ENCODE results near the gene SSH2. TPM values are rescaled to one million over a fixed set of nuclear protein-coding genes. Genes with fewer than 3 reads are reported as not detected.

Gene SSH2
- total and polyA plus RNA-seq, 8 donors: 23.5 to 85.5 (median 24.1) TPM

GRCh38 chr17:29620271-29620670 is 309.8 kb downstream of the SSH2 start:
- intact Hi-C loops (cut with DNase I): no loop called here
- TF ChIP-seq CTCF (IDR thresholded peaks at IDR 0.05): no peak
- no peak for ATAC-seq
- Histone ChIP-seq H3K9me3 (no peaks in the 10 kb centered on the region), H3K36me3 (peaks cover 0 to 2% of the 10 kb centered on the region in 2 donors), H3K4me3 (no peak overlapping the region), H3K27me3 (peaks cover 0 to 57% of the 10 kb centered on the region in 2 donors), H3K4me1 (peaks cover 23 to 50% of the 10 kb centered on the region in 2 donors), H3K27ac (no peak overlapping the region)
- DNase-seq: peak in 1 of 4 donors; percentile 47

- H3K4me3 ChIP-seq: no peak overlapping the region
- intact Hi-C loops (cut with DNase I): no loop called here
- H3K27me3 ChIP-seq: peaks cover 0 to 67% of the 10 kb centered on the region in 2 donors
- ATAC-seq (no peak), DNase-seq (peak in 2 of 4 donors; percentile 18 to 34)
- TF ChIP-seq CTCF (IDR thresholded peaks at IDR 0.05): no peak
- no peaks in the 10 kb centered on the region for H3K36me3 ChIP-seq
- H3K4me1 ChIP-seq: peaks cover 23 to 60% of the 10 kb centered on the region in 2 donors
- H3K9me3 ChIP-seq: no peaks in the 10 kb centered on the region
- H3K27ac ChIP-seq: no peak overlapping the region
These were observed 310.8 kb downstream of the SSH2 start for GRCh38 chr17:29619251-29619650.

- no peak for ATAC-seq
- Histone ChIP-seq H3K4me3 (peak overlapping the region; percentile 28 to 43), H3K27me3 (peaks cover 0 to 75% of the 10 kb centered on the region in 2 donors), H3K27ac (peak overlapping the region in 1 of 2 donors; percentile 62), H3K9me3 (no peaks in the 10 kb centered on the region), H3K36me3 (no peaks in the 10 kb centered on the region), H3K4me1 (peaks cover 29 to 68% of the 10 kb centered on the region in 2 donors)
- DNase-seq: peak in 1 of 4 donors; percentile 44
- no peak for TF ChIP-seq CTCF (IDR thresholded peaks at IDR 0.05)
- intact Hi-C loops (cut with DNase I): no loop called here
These were observed 311.6 kb downstream of the SSH2 start for GRCh38 chr17:29618272-29619065.

GRCh38 chr17:29617481-29618271 is 312.4 kb downstream of the SSH2 start:
- TF ChIP-seq CTCF (IDR thresholded peaks at IDR 0.05): peak; percentile 60 to 66
- peaks cover 35 to 69% of the 10 kb centered on the region in 2 donors for H3K4me1 ChIP-seq

GRCh38 chr17:29617125-29617480 is 312.9 kb downstream of the SSH2 start:
- TF ChIP-seq CTCF (IDR thresholded peaks at IDR 0.05): peak; percentile 36 to 62
- intact Hi-C loops (cut with DNase I): no loop called here
- DNase-seq: peak in 3 of 4 donors; percentile 71 to 95 (median 89)

More at GRCh38 chr17:29617481-29618271, 312.4 kb downstream of the SSH2 start:
- peaks cover 0 to 77% of the 10 kb centered on the region in 2 donors for H3K27me3 ChIP-seq
- no peaks in the 10 kb centered on the region for H3K9me3 ChIP-seq
- H3K36me3 ChIP-seq: no peaks in the 10 kb centered on the region
- intact Hi-C loops (cut with DNase I): no loop called here
- peak; percentile 75 for ATAC-seq
- peak overlapping the region; percentile 28 to 43 for H3K4me3 ChIP-seq
- H3K27ac ChIP-seq: peak overlapping the region; percentile 44 to 62
- peak in 2 of 4 donors; percentile 91 to 99 for DNase-seq

More at GRCh38 chr17:29617125-29617480, 312.9 kb downstream of the SSH2 start:
- Histone ChIP-seq H3K36me3 (no peaks in the 10 kb centered on the region), H3K4me3 (peak overlapping the region; percentile 28 to 43), H3K9me3 (no peaks in the 10 kb centered on the region), H3K27ac (no peak overlapping the region), H3K27me3 (peaks cover 0 to 77% of the 10 kb centered on the region in 2 donors), H3K4me1 (peaks cover 35 to 64% of the 10 kb centered on the region in 2 donors)
- peak; percentile 69 for ATAC-seq
